ENCODE results near the gene ZNF26.

DNA sequence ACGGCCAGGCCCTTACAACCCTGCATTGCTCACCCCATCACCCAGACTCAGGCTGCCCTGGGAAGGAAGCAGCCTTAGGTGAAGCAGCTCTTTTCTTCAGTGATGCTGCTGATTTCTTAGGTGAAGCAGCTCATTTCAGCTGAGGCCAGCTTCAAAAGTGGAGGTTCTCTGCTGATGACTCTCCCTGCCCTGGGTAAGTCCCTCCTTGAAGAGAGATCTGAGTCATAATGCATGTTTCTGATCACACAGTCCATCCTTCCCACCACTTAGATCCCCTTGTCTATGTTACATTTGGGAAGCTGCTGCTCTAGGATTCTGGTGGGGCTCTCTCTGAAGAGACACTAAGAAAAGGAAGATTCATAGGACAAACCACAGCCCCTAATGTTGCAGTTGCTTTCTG lies 77.4 kb downstream of the ZNF26 start:
- TF ChIP-seq, protein P1, sequence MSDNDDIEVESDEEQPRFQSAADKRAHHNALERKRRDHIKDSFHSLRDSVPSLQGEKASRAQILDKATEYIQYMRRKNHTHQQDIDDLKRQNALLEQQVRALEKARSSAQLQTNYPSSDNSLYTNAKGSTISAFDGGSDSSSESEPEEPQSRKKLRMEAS (IDR thresholded peaks at IDR 0.05; ENCODE audit: low read depth) = no peak
- TF ChIP-seq, protein P2, sequence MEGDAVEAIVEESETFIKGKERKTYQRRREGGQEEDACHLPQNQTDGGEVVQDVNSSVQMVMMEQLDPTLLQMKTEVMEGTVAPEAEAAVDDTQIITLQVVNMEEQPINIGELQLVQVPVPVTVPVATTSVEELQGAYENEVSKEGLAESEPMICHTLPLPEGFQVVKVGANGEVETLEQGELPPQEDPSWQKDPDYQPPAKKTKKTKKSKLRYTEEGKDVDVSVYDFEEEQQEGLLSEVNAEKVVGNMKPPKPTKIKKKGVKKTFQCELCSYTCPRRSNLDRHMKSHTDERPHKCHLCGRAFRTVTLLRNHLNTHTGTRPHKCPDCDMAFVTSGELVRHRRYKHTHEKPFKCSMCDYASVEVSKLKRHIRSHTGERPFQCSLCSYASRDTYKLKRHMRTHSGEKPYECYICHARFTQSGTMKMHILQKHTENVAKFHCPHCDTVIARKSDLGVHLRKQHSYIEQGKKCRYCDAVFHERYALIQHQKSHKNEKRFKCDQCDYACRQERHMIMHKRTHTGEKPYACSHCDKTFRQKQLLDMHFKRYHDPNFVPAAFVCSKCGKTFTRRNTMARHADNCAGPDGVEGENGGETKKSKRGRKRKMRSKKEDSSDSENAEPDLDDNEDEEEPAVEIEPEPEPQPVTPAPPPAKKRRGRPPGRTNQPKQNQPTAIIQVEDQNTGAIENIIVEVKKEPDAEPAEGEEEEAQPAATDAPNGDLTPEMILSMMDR (IDR thresholded peaks at IDR 0.05) = no peak
- TF ChIP-seq FOXM1 (IDR thresholded peaks at IDR 0.05; ENCODE audit: low read depth) (no peak), EZH2phosphoT487 (IDR thresholded peaks at IDR 0.05; ENCODE audit: borderline replicate concordance, low read depth) (no peak), JUND (IDR thresholded peaks at IDR 0.05) (no peak), RAD21 (IDR thresholded peaks at IDR 0.05; ENCODE audit: low read length) (no peak), TEAD4 (IDR thresholded peaks at IDR 0.05; ENCODE audit: borderline replicate concordance, insufficient read depth) (no peak)
- TF ChIP-seq, protein P3, sequence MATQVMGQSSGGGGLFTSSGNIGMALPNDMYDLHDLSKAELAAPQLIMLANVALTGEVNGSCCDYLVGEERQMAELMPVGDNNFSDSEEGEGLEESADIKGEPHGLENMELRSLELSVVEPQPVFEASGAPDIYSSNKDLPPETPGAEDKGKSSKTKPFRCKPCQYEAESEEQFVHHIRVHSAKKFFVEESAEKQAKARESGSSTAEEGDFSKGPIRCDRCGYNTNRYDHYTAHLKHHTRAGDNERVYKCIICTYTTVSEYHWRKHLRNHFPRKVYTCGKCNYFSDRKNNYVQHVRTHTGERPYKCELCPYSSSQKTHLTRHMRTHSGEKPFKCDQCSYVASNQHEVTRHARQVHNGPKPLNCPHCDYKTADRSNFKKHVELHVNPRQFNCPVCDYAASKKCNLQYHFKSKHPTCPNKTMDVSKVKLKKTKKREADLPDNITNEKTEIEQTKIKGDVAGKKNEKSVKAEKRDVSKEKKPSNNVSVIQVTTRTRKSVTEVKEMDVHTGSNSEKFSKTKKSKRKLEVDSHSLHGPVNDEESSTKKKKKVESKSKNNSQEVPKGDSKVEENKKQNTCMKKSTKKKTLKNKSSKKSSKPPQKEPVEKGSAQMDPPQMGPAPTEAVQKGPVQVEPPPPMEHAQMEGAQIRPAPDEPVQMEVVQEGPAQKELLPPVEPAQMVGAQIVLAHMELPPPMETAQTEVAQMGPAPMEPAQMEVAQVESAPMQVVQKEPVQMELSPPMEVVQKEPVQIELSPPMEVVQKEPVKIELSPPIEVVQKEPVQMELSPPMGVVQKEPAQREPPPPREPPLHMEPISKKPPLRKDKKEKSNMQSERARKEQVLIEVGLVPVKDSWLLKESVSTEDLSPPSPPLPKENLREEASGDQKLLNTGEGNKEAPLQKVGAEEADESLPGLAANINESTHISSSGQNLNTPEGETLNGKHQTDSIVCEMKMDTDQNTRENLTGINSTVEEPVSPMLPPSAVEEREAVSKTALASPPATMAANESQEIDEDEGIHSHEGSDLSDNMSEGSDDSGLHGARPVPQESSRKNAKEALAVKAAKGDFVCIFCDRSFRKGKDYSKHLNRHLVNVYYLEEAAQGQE (IDR thresholded peaks at IDR 0.05; ENCODE audit: low read depth, low read length) = no peak

Measured in SK-N-SH (cell line).